Retina (tissue), 1 donor: Measurements from ENCODE around the gene NFIC.
"Not testable (repeated sequence)": the region's sequence is repeated elsewhere in the genome, so short reads cannot be mapped to it uniquely, and the experiment has no call there.

Source experiments
- DNase-seq: peaks from one replicate; pipeline ENCODE4 v3.0.0-alpha.2; 2016

NFIC gene

GRCh38 chr19:3365836-3366752 is at the start of gene NFIC:
TSS of gene NFIC (plus strand) at chr19:3366583. CDS start at chr19:3366637, 54 bp downstream.
- no peak for DNase-seq

- DNase-seq = no peak
Measured at GRCh38 chr19:3316659-3317207, 49.6 kb upstream of the NFIC start.

GRCh38 chr19:3319643-3320353 is 46.6 kb upstream of the NFIC start:
- no peak for DNase-seq

- DNase-seq = no peak
Measured at GRCh38 chr19:3320354-3320670, 46.1 kb upstream of the NFIC start.

GRCh38 chr19:3320853-3321252 is 45.5 kb upstream of the NFIC start:
- no peak for DNase-seq

GRCh38 chr19:3321696-3322095 is 44.7 kb upstream of the NFIC start:
- DNase-seq = no peak

- no peak for DNase-seq
Measured at GRCh38 chr19:3322199-3322978, 44.0 kb upstream of the NFIC start.

GRCh38 chr19:3323026-3323425 is 43.4 kb upstream of the NFIC start:
- no peak for DNase-seq

- no peak for DNase-seq
Measured at GRCh38 chr19:3323658-3324057, 42.7 kb upstream of the NFIC start.

- DNase-seq = no peak
Measured at GRCh38 chr19:3324405-3324856, 42.0 kb upstream of the NFIC start.

- DNase-seq = no peak
Measured at GRCh38 chr19:3325451-3325850, 40.9 kb upstream of the NFIC start.

- DNase-seq = no peak
Measured at GRCh38 chr19:3328743-3329142, 37.6 kb upstream of the NFIC start.

- DNase-seq = no peak
Measured at GRCh38 chr19:3330047-3330446, 36.3 kb upstream of the NFIC start.

GRCh38 chr19:3332232-3332631 is 34.2 kb upstream of the NFIC start:
- not testable (repeated sequence) for DNase-seq

- no peak for DNase-seq
Measured at GRCh38 chr19:3333020-3333583, 33.3 kb upstream of the NFIC start.

GRCh38 chr19:3333662-3334061 is 32.7 kb upstream of the NFIC start:
- DNase-seq = no peak

GRCh38 chr19:3334749-3335430 is 31.5 kb upstream of the NFIC start:
- not testable (repeated sequence) for DNase-seq

GRCh38 chr19:3335431-3336350 is 30.7 kb upstream of the NFIC start:
- no peak for DNase-seq

GRCh38 chr19:3336351-3336679 is 30.1 kb upstream of the NFIC start:
- DNase-seq = no peak

- no peak for DNase-seq
Measured at GRCh38 chr19:3336680-3337523, 29.5 kb upstream of the NFIC start.
